ENCODE measurements around the gene C17orf67. TPM values are rescaled to one million over a fixed set of nuclear protein-coding genes. Genes with fewer than 3 reads are reported as not detected.

Gene C17orf67
- total and polyA plus RNA-seq, 2 of the 8 experiments (the other 6 are each of a cell fraction or from before 2014, with no cell fraction given): 0.67 to 2.2 TPM

- no peak for TF ChIP-seq SRF (IDR thresholded peaks at IDR 0.05; ENCODE audit: low read depth, low read length)
- no peak for TF ChIP-seq GABPA (IDR thresholded peaks at IDR 0.05; ENCODE audit: borderline replicate concordance, insufficient read depth, low read length)
- TF ChIP-seq RBBP5 (IDR thresholded peaks at IDR 0.05; ENCODE audit: borderline replicate concordance, low read depth, low read length): no peak
- TF ChIP-seq SUZ12 (IDR thresholded peaks at IDR 0.05; ENCODE audit: low read length): no peak
- TF ChIP-seq CHD2 (IDR thresholded peaks at IDR 0.05; ENCODE audit: low read length): no peak
- TF ChIP-seq BACH1 (IDR thresholded peaks at IDR 0.05; ENCODE audit: low read length): no peak
- TF ChIP-seq SIN3A (conservative IDR thresholded peaks at IDR 0.05 in 1 of 2, IDR thresholded peaks at IDR 0.05 in 1 of 2; ENCODE audit: low read depth in 1 of 2, low read length in 2 of 2): peak; percentile 39 to 88; a peak in 2 of 4 replicates
- no peak for TF ChIP-seq RFX5 (IDR thresholded peaks at IDR 0.05; ENCODE audit: borderline replicate concordance, low read depth, low read length)
- TF ChIP-seq JUN (IDR thresholded peaks at IDR 0.05; ENCODE audit: low read depth, low read length): 0 out of 2 replicates have a peak, but pooled peaks have one; percentile 21
- no peak for TF ChIP-seq TEAD4 (IDR thresholded peaks at IDR 0.05; ENCODE audit: low read depth, low read length)
- no peak for TF ChIP-seq CREB1 (IDR thresholded peaks at IDR 0.05)
- no peak for TF ChIP-seq SIRT6 (IDR thresholded peaks at IDR 0.05; ENCODE audit: low read length)
- TF ChIP-seq CTBP2 (IDR thresholded peaks at IDR 0.05; ENCODE audit: borderline replicate concordance, insufficient read depth, insufficient read length, low read length): peak; percentile 25
- TF ChIP-seq POU5F1 (IDR thresholded peaks at IDR 0.05; ENCODE audit: low read depth, low read length): no peak
- no peak for TF ChIP-seq HDAC2 (IDR thresholded peaks at IDR 0.05; ENCODE audit: borderline replicate concordance in 1 of 2, low read depth in 2 of 2, low read length in 2 of 2)
- TF ChIP-seq, protein P1, sequence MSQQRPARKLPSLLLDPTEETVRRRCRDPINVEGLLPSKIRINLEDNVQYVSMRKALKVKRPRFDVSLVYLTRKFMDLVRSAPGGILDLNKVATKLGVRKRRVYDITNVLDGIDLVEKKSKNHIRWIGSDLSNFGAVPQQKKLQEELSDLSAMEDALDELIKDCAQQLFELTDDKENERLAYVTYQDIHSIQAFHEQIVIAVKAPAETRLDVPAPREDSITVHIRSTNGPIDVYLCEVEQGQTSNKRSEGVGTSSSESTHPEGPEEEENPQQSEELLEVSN (IDR thresholded peaks at IDR 0.05): no peak
- no peak for TF ChIP-seq RNF2 (IDR thresholded peaks at IDR 0.05; ENCODE audit: borderline replicate concordance, low read depth, low read length, missing control alignments, poor library complexity, severe bottlenecking)
- no peak for TF ChIP-seq KDM5A (IDR thresholded peaks at IDR 0.05; ENCODE audit: low read length)
- no peak for TF ChIP-seq FOSL1 (IDR thresholded peaks at IDR 0.05; ENCODE audit: insufficient read depth, low read depth, low read length)
- no peak for TF ChIP-seq USF2 (IDR thresholded peaks at IDR 0.05; ENCODE audit: low read length)
- TF ChIP-seq TCF12 (IDR thresholded peaks at IDR 0.05; ENCODE audit: low read depth, low read length): no peak
- no peak for TF ChIP-seq RXRA (IDR thresholded peaks at IDR 0.05; ENCODE audit: insufficient read depth, low read depth, low read length)
These were observed 53.6 kb downstream of the C17orf67 start (continued) for GRCh38 chr17:56779898-56780777.

Data from H1 (cell line).